IMR-90 (cell line): Measurements from ENCODE around the gene USP6NL.

ENCODE experiments used
- CEBPB ChIP-seq: IDR thresholded peaks from 2 replicates; pipeline ENCODE4 v1.6.1; 2012; ENCODE audit warnings: low read depth, low read length, improper control_type of control experiment
- FOS ChIP-seq: fragments of 150-350 bp; IDR thresholded peaks from 2 replicates; pipeline ENCODE4 v1.6.1; 2016; ENCODE audit warnings: low read depth, low read length
- MAFK ChIP-seq: IDR thresholded peaks from 2 replicates; pipeline ENCODE4 v1.6.1; 2012; ENCODE audit warnings: low read depth, low read length, improper control_type of control experiment
- POLR2A ChIP-seq: IDR thresholded peaks from 2 replicates; pipeline ENCODE4 v1.6.1; 2012; ENCODE audit warnings: mild to moderate bottlenecking, low read depth, low read length
- RAD21 ChIP-seq: IDR thresholded peaks from 2 replicates; pipeline ENCODE4 v1.6.1; 2012; ENCODE audit warnings: low read length, improper control_type of control experiment
- RFX5 ChIP-seq: IDR thresholded peaks from 2 replicates; pipeline ENCODE4 v1.8.0; 2012; ENCODE audit warnings: low read depth, mild to moderate bottlenecking, low read length, moderate library complexity
- SMC3 ChIP-seq: fragments of 150-350 bp; IDR thresholded peaks from 2 replicates; pipeline ENCODE4 v1.6.1; 2016; ENCODE audit warnings: low read depth, mild to moderate bottlenecking, antibody characterized with exemption, low read length, moderate library complexity
- TF ChIP-seq, protein P1 (sequence below): conservative IDR thresholded peaks from 2 replicates; pipeline ENCODE4 v1.5.1; 2012; ENCODE audit warnings: mild to moderate bottlenecking, low read depth, low read length, improper control_type of control experiment
- TF ChIP-seq, protein P2 (sequence below): fragments of 150-350 bp; IDR thresholded peaks from 2 replicates; pipeline ENCODE4 v1.6.1; 2017; ENCODE audit warnings: mild to moderate bottlenecking, antibody characterized with exemption, low read length, low read depth
- TF ChIP-seq, protein P3 (sequence below): fragments of 150-350 bp; IDR thresholded peaks from 2 replicates; pipeline ENCODE4 v1.6.1; 2016; ENCODE audit warnings: low read depth, mild to moderate bottlenecking, low read length, moderate library complexity, borderline replicate concordance

DNA sequence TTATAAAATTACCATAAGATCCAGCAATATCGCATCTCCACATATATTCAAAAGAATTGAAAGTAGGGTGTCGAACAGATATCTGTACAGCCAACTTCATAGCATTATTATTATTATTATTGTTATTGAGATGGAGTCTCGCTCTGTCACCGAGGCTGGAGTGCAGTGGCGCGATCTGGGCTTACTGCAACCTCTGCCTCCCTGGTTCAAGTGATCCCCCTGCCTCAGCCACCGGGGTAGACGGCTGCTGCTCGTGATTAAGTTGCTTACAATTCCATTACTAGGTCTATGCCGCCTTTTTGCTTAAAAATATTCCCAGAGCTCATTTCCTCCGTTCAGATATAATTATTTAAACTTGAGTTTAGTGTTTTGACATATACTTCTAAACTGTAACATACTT lies 19.8 kb upstream of the USP6NL start:
- TF ChIP-seq RAD21, result no peak
- TF ChIP-seq, protein P1, sequence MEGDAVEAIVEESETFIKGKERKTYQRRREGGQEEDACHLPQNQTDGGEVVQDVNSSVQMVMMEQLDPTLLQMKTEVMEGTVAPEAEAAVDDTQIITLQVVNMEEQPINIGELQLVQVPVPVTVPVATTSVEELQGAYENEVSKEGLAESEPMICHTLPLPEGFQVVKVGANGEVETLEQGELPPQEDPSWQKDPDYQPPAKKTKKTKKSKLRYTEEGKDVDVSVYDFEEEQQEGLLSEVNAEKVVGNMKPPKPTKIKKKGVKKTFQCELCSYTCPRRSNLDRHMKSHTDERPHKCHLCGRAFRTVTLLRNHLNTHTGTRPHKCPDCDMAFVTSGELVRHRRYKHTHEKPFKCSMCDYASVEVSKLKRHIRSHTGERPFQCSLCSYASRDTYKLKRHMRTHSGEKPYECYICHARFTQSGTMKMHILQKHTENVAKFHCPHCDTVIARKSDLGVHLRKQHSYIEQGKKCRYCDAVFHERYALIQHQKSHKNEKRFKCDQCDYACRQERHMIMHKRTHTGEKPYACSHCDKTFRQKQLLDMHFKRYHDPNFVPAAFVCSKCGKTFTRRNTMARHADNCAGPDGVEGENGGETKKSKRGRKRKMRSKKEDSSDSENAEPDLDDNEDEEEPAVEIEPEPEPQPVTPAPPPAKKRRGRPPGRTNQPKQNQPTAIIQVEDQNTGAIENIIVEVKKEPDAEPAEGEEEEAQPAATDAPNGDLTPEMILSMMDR, result no peak
- TF ChIP-seq, protein P2, sequence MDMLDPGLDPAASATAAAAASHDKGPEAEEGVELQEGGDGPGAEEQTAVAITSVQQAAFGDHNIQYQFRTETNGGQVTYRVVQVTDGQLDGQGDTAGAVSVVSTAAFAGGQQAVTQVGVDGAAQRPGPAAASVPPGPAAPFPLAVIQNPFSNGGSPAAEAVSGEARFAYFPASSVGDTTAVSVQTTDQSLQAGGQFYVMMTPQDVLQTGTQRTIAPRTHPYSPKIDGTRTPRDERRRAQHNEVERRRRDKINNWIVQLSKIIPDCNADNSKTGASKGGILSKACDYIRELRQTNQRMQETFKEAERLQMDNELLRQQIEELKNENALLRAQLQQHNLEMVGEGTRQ, result no peak
- no peak for TF ChIP-seq SMC3
- TF ChIP-seq RFX5, result no peak
- TF ChIP-seq POLR2A, result no peak
- TF ChIP-seq, protein P3, sequence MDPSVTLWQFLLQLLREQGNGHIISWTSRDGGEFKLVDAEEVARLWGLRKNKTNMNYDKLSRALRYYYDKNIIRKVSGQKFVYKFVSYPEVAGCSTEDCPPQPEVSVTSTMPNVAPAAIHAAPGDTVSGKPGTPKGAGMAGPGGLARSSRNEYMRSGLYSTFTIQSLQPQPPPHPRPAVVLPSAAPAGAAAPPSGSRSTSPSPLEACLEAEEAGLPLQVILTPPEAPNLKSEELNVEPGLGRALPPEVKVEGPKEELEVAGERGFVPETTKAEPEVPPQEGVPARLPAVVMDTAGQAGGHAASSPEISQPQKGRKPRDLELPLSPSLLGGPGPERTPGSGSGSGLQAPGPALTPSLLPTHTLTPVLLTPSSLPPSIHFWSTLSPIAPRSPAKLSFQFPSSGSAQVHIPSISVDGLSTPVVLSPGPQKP, result no peak
- no peak for TF ChIP-seq FOS
- no peak for TF ChIP-seq CEBPB
- no peak for TF ChIP-seq MAFK
